DMS 273 (cell line): ENCODE measurements around the gene CDKN1A.

ENCODE experiments used
- DNase-seq: peaks from one replicate; lab custom pipeline; 2025; ENCODE audit not compliant: unreplicated experiment; lab: John Stamatoyannopoulos, UW

Gene CDKN1A

DNA sequence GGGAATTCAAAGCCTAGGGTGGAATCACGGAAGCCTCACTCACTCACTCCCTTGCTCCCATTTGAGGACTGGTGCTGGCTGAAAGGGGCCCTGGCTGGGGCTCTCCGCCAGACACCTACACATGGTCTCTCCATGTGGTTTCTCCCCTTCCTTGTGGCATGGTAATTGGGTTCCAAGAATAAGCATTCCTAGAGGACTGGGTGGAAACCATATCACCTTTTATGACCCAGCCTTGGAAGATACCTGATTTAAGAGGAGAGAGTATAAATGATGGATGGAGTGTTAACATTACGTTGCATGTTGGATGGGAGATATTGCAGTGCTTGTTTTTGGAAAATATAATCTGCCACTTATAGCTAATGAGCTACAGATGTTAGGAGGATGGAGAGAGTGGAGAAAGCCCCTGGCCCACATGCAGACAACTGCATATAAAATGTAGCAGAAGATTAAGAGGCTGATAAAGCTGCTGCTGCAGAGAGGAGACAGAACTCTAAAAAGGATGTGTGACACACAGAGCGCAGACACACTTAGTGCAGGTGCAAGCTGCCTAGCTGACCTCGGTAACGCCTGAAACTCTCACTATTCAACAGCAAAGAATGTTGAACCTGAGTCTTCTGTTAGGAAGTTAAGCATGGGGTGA is 23.3 kb upstream of the CDKN1A start:
- DNase-seq, result peak; percentile 75

GRCh38 chr6:36656441-36656840 is 22.1 kb upstream of the CDKN1A start:
- no peak for DNase-seq

- peak; percentile 68 for DNase-seq
Measured at GRCh38 chr6:36657271-36657670, 21.2 kb upstream of the CDKN1A start.

DNA sequence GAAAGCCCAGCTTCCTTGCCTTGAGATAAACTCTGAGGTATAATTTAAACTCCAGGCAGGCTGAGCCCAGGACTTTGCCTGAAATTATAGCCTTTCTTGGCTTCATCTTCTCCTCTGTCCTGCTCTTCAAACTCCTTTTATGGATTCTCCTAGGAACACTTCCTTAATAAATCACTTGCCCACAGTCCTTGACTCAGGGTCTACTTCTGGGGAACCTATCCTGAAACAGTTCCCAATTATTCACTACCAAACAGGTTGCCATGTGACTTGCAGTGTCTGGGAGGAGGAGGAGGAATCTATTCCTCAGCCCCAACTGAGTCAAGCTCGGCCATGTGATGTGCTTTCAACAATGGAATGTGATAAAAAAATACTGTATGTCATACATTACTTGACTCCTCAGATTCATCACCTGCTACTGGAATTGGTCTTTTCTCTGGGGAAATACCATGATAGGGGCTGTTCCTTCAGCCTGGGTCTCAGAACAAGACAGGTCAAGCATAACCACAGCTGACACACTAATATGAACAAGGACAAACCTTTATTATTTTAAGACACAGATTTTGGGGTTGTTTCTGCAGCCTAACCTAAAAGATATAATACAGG is 20.5 kb upstream of the CDKN1A start:
- DNase-seq, result no peak

- DNase-seq, result peak; percentile 58
Measured at GRCh38 chr6:36659271-36659670, 19.2 kb upstream of the CDKN1A start.

- no peak for DNase-seq
Measured at GRCh38 chr6:36660771-36661471, 17.6 kb upstream of the CDKN1A start.

DNA sequence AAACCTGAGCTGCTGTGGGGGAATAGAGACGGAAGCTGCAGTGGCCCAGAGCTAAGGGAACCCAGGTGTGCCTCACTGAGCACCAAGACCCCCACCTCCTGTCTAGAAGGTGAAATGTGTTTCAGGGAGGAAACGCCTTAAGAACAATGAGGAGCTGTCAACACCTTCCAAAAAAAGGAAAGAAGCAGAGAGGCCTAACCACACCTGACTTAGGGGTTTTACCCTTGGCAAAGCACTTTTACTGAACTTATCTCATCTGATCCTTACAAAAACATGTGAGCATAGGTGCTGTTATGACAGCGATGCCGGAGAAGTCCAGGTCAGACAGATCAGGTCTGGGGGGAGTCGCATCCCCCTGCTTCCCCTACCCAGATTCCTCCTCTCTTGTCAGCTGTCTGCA is 16.1 kb upstream of the CDKN1A start:
- DNase-seq, result no peak

DNA sequence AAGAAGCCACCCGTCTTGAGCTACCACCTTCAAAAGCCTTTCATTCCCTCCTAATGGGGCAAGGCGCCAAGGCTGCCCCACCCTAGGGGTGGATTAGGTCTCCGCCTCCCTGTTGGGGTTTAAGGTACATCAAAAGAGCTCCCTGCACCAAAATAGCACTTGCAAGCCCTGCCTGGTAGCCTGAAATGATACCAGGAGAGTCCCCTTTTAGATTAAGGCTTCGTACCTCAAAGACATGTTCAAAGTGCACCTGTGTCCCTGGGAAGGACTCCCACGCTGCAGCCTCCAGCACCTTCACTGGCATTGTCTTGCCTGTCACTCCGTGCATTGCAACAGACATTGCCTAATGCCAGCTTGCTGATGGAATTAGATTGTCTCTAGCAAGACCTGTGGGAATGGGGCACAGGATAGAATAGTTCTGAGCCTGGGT is 15.7 kb upstream of the CDKN1A start:
- DNase-seq, result peak; percentile 36

GRCh38 chr6:36663504-36664446 is 14.7 kb upstream of the CDKN1A start:
- DNase-seq, result no peak

DNA sequence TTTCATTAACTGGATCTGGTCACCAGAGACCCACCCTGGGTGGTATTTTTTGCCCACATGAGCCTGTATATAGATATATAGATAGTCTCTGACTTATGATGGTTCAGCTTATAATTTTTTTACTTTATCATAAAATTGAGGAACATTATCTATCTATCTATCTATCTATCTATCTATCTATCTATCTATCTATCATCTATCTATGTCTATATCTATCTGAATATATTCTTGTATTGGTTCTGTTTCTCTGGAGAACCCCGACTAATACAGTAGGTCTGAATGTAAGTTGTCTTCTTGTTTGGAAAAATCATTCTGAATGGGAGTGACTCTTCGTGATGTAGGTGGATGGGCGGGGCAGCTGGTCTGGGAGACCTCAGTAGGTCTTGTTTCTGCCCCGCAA is 13.3 kb upstream of the CDKN1A start:
- no peak for DNase-seq

GRCh38 chr6:36666287-36666686 is 12.2 kb upstream of the CDKN1A start:
- peak; percentile 46 for DNase-seq

GRCh38 chr6:36666826-36667591 is 11.5 kb upstream of the CDKN1A start:
- DNase-seq, result peak; percentile 95

DNA sequence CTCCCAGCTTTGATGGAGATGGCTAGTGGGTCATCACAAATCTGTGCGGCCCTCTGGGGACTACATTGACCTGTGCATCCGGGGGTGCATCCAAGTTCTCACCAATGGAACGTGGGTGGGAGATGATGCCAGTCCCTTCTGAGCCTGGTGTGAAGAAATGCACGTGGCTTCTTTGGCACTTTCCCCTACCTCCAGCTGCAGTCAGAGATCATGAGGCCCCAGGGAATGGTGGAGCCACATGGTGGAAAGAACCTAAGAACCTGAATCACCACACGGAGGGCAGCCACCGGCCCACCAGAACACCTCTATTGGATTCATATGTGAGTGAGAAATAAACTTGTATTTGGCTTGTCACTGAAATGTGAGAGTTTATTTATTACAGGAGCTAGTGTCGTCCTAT is 9.9 kb upstream of the CDKN1A start:
- DNase-seq, result peak; percentile 78

DNA sequence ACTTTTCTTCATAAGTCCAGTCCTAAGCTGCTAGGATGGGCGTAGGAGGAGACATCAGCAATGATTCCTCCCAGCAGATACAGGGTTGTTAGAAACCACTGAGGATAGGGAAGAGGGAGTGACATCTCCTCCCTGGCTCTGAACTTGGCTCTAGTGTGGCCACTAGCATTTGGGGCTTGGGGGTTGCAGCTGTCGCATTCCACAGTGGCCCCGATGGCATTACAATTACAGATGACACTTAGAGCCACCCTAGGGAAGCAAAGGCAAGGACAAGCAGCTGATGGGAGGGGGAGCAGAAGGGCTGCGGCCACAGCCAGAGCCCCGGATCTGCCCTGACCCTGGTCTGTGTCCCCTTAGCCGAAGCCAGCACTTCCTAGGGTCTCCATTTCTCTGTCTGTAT is 9.5 kb upstream of the CDKN1A start:
- DNase-seq, result peak; percentile 50

- no peak for DNase-seq
Measured at GRCh38 chr6:36670271-36670670, 8.2 kb upstream of the CDKN1A start.

DNA sequence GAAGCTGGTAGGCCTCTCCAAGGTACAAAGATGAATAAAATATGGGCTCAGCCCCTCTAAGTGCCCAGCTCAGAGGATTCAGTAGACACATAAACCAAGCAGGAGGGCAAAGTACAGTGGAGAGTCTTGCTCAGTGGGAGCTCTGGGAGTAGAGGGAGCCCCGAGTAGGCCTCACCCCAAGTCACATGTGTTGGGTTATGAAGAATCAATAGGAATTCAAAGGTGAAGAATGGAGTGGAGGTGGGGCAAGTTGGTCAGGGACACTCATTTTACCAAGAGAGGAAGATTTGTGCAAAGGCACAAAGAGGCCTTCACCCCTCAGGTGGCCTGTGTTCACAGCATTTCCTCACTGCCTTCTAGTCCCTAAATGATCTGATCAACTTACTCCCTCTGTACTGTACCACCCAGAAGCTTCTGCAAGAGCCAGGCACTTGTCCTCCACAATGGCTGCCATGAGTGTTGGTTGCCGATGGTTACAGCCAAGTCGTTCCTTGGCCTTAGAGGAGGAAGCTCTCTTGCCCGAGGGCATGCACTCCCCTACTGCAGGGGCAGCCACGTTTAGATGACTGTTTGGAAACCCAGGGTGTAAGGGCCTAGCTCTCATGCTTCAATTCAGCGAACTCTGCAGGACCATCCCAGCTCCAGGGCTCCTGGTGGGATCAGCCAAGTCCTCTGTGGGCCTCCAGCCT is 6.7 kb upstream of the CDKN1A start:
- no peak for DNase-seq

DNA sequence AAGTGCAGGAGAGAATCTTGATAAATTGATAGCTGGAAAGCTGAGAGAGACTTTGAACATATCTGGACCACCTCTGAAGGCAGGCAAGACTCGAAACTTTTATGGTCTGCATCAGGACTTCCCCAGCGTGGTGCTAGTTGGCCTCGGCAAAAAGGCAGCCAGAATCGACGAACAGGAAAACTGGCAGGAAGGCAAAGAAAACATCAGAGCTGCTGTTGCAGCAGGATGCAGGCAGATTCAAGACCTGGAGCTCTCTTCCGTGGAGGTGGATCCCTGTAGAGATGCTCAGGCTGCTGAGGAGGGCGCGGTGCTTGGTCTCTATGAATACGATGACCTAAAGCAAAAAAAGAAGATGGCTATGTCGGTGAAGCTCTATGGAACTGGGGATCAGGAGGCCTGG is 4.6 kb upstream of the CDKN1A start:
- no peak for DNase-seq

DNA sequence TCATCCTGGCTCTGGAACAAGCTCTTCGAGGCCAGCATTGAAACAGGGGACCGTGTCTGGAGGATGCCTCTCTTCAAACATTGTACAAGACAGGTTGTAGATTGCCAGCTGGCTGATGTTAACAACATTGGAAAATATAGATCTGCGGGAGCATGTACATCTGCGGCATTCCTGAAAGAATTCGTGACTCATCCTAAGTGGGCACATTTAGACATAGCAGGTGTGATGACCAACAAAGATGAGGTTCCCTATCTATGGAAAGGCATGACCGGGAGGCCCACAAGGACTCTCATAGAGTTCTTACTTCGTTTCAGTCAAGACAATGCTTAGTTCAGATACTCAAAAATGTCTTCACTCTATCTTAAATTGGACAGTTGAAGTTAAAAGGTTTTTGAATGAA is 3.6 kb upstream of the CDKN1A start:
- DNase-seq, result no peak

- peak; percentile 52 for DNase-seq
Measured at GRCh38 chr6:36676141-36677058, 2.1 kb upstream of the CDKN1A start.
